HFFc6 (cell line): Measurements from ENCODE around the gene CLIC1. TPM values are rescaled to one million over a fixed set of nuclear protein-coding genes. Genes with fewer than 3 reads are reported as not detected.

Source experiments
- DNase-seq: peaks from one replicate; pipeline ENCODE4 v3.0.0-alpha.2; 2018
- H3K27ac Mint-ChIP-seq: 2 replicates; pipeline ENCODE4 v1.8.0; 2020; ENCODE audit warnings: mild to moderate bottlenecking, mixed read lengths
- H3K27me3 Mint-ChIP-seq: 2 replicates; pipeline ENCODE4 v1.8.0; 2021; ENCODE audit warnings: mild to moderate bottlenecking, moderate library complexity, mixed read lengths; ENCODE audit not compliant: insufficient read depth
- H3K36me3 Mint-ChIP-seq: 2 replicates; pipeline ENCODE4 v1.8.0; 2021; ENCODE audit warnings: low read depth, mixed read lengths
- H3K4me1 Mint-ChIP-seq: 2 replicates; pipeline ENCODE4 v1.8.0; 2020; ENCODE audit warnings: low read depth, mixed read lengths
- H3K4me3 Mint-ChIP-seq: 2 replicates; pipeline ENCODE4 v1.8.0; 2020; ENCODE audit warnings: mild to moderate bottlenecking, moderate library complexity, mixed read lengths
- H3K9me3 Mint-ChIP-seq: 2 replicates; pipeline ENCODE4 v1.8.0; 2020; ENCODE audit warnings: mild to moderate bottlenecking, mixed read lengths
- long read RNA-seq: library from polyadenylated mRNA; unstranded; transcript quantifications from one replicate; pipeline ENCODE4 v2.0.0, GENCODE V29; 2019
- total RNA-seq, 6 experiments: library from RNA; stranded (reverse); fragmentation: NEBNext Ultra II Directional; extraction: Animal tissue kit (Norgen Biotek cat#: 25700); gene quantifications; 2 replicates in 1 of 6; 3 replicates in 5 of 6; pipeline ENCODE4 v1.2.3, GENCODE V29; 2021
- TF ChIP-seq, protein P1 (sequence below): fragments of 200-600 bp; sonication (generic); IDR thresholded peaks from 2 replicates; pipeline ENCODE4 v1.5.0; 2021; ENCODE audit warnings: antibody characterized with exemption, mild to moderate bottlenecking

The CLIC1 gene
- total RNA-seq: 100 to 1,000 TPM; 638 to 833 (median 745) TPM
- long read RNA-seq, transcript CLIC1-208 (6 exons, 1,254 nt): major isoform, 628 of 740 reads
- long read RNA-seq, partial matches to known transcripts: 26 of 740 reads
- long read RNA-seq, other reads (novel, unspliced or antisense): 82 of 740 reads

- H3K36me3 Mint-ChIP-seq: peaks cover 39% of the 10 kb centered on the region
- peak; percentile 79 for DNase-seq
- peaks cover 74% of the 10 kb centered on the region for H3K4me1 Mint-ChIP-seq
- TF ChIP-seq, protein P1, sequence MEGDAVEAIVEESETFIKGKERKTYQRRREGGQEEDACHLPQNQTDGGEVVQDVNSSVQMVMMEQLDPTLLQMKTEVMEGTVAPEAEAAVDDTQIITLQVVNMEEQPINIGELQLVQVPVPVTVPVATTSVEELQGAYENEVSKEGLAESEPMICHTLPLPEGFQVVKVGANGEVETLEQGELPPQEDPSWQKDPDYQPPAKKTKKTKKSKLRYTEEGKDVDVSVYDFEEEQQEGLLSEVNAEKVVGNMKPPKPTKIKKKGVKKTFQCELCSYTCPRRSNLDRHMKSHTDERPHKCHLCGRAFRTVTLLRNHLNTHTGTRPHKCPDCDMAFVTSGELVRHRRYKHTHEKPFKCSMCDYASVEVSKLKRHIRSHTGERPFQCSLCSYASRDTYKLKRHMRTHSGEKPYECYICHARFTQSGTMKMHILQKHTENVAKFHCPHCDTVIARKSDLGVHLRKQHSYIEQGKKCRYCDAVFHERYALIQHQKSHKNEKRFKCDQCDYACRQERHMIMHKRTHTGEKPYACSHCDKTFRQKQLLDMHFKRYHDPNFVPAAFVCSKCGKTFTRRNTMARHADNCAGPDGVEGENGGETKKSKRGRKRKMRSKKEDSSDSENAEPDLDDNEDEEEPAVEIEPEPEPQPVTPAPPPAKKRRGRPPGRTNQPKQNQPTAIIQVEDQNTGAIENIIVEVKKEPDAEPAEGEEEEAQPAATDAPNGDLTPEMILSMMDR: no peak
- no peaks in the 10 kb centered on the region for H3K9me3 Mint-ChIP-seq
- peak within 1 kb of the TSS; percentile 98 for H3K4me3 Mint-ChIP-seq
- peak within 1 kb of the TSS; percentile 92 for H3K27ac Mint-ChIP-seq
- no peaks in the 10 kb centered on the region; the same call in none of the 2 replicates for H3K27me3 Mint-ChIP-seq
Observed at GRCh38 chr6:31736021-31736767, at the start of gene CLIC1. Gene CLIC1, minus strand, starts transcription at chr6:31736530. Its CDS starts 230 bp downstream, at chr6:31736300.

GRCh38 chr6:31785475-31785874 is 49.1 kb upstream of the CLIC1 start:
- Mint-ChIP-seq H3K27me3 (no peaks in the 10 kb centered on the region), H3K36me3 (peaks cover 15% of the 10 kb centered on the region), H3K9me3 (no peaks in the 10 kb centered on the region), H3K4me3 (no peak overlapping the region), H3K27ac (no peak overlapping the region), H3K4me1 (peaks cover under 1% of the 10 kb centered on the region; the same call in 1 of the 2 replicates)
- TF ChIP-seq, protein P1: no peak
- DNase-seq: no peak

DNA sequence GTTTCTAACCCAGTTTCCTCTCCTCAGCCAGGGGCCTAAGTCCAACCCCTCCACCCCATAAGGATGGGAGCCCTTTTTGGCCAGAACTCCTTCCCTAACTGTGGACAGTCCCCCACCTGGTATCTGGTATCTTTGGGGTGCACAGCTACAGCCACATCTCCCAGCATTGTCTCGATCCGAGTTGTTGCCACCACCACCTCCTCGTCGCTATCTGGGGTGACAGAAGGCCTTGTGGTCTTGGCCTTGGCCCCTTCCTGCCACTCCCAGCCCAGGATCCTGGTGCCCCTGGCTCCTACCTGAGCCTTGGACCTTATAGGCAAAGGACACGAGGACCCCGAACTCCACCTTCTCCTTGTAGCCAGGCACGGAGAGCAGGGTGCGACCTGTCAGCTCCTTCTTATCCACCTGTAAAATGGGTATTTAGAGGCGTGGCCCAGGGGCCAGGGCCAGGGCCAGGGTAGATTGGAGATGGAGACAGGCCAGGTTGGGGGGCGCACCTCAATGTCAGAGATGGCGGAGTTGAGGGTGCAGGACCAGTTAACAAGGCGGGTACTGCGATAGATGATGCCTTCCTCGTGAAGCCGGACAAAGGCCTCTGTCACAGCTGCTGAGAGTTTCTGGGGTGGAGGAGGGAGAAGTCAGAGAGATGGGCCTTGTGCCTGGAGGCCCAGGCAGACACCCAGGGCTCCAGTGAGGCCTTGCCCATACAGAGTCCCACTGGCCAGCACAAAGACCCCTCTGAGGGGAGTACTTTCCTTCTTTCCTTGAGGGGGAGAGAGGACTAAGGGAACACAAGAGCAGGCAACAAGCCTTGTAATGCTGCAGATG is 48.0 kb upstream of the CLIC1 start:
- no peak overlapping the region for H3K4me3 Mint-ChIP-seq
- H3K4me1 Mint-ChIP-seq: no peaks in the 10 kb centered on the region
- H3K9me3 Mint-ChIP-seq: no peaks in the 10 kb centered on the region
- no peak overlapping the region for H3K27ac Mint-ChIP-seq
- H3K27me3 Mint-ChIP-seq: no peaks in the 10 kb centered on the region
- TF ChIP-seq, protein P1: no peak
- no peak for DNase-seq
- H3K36me3 Mint-ChIP-seq: peaks cover 14% of the 10 kb centered on the region; the same call in 1 of the 2 replicates

DNA sequence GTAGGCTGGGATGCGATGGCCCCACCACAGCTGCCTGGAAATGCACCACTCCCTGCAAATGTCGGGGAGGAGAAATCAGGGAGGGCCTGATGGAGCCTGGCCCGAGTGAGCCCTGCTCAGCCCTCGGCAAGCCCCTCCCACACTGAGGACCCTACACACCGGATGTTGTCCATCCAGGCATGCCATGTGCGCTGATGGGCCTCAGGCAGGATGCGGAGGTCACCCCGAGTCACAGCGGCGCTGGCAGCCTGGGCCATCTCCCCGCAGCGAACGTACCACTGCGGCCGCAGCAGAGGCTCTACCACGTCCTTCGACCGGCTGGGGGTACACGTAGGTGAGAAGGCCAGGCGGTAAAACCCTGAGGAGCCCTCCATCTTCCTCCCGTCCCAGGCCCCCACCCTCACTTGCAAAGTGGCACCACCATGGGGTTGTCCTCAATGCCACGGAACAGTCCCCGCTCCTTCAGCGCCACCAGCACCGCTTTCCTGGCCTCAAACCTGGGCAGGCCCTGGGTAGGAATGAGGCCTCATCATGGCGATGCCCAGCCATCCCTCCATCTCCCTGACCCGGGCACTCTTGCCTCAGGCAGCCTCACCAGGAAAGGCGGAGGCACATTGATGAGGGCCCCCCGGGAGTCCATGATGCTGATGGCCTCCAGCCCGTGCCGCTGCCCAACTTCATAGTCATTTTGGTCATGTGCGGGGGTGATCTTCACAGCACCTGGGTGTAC is 46.0 kb upstream of the CLIC1 start:
- Mint-ChIP-seq H3K4me1 (peaks cover 6% of the 10 kb centered on the region), H3K27me3 (no peaks in the 10 kb centered on the region), H3K4me3 (no peak overlapping the region), H3K36me3 (peaks cover 14% of the 10 kb centered on the region; the same call in 1 of the 2 replicates), H3K9me3 (no peaks in the 10 kb centered on the region), H3K27ac (no peak overlapping the region)
- TF ChIP-seq, protein P1: no peak
- DNase-seq: no peak
